Measurements from ENCODE around the gene PFKFB1.

PFKFB1 gene

DNA sequence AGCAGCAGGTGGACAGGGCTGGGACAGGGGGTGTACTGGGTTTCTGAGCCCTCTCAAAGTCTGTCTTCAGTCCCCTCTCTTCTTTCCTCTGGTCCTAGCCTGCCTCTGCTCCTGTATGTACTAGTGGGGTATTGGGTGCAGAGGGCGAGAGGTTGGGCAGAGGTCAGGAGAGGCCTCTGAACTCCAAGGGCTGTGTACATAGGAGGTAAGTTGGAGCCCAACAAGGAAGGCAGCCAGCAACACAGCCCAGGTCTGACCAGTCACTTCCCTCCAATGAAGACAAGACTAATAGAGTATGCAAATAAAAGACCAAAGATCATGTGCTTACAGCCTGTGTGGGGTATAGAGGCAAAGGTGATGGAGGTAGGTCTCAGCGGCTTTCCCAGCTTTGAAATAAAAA, at the start of gene PFKFB1:
Gene PFKFB1 (minus strand): TSS at position 90 of the 400 bp plus-strand sequence. CDS start 181 bp downstream, outside the sequence.
- DNase-seq, result no peak

DNA sequence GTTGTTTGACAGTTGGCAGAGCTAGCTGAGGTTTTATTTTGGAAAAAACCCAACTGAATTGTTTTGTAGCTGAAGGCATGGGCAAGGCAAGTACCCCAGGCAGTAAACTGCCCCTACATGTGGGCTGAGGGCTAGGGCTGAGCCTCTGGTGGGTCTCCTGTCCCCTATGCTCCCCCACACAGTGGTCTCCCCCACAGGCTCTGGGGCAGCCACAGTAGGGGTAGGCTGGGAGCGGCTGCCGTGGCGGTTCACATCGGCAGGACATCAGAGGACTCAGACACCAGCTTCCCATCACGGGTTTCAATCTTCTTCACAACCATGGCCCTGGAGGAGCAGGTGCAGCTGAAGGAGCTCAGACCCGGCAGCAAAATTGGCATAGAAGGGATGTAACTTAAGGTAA, 47.5 kb upstream of the PFKFB1 start:
- no peak for DNase-seq

DNA sequence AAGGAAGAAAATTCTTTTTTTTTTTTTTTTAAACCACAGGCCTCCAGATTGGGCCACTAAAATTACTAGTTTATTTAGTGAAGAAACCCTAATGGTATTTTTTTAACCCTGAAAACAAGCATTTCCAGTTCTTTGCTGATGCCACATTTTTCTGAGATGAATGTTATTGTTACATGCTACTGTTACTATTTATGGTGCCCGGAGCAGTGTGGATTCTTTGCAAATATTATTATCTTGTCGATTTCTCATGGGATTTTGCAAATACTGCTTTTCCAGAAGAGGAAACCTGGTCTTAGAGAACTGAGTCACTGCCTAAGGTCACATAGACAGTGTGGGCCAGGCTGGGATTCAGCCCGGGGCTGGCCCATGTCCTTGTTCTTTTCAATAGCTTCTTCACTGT, 45.5 kb upstream of the PFKFB1 start:
- no peak for DNase-seq

DNA sequence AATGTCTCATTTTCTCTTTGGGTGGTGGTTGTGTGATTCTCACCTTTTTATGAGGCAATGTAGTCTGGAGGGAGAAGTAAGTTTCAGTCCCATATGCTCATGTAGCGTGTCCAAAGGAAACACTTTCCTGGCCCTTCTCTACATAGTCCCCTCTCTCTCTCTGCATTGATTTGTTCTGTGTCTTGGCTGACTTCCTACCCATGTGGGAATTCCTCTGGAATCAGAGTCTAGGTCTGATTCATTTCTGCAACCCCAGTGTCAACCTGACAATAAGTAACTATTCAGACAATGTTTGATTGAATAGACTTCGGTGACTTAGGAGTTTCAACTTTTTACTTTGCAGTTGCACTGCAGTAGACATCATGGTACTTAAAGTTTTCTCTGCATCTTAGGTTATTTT, 39.4 kb upstream of the PFKFB1 start:
- DNase-seq, result no peak

DNA sequence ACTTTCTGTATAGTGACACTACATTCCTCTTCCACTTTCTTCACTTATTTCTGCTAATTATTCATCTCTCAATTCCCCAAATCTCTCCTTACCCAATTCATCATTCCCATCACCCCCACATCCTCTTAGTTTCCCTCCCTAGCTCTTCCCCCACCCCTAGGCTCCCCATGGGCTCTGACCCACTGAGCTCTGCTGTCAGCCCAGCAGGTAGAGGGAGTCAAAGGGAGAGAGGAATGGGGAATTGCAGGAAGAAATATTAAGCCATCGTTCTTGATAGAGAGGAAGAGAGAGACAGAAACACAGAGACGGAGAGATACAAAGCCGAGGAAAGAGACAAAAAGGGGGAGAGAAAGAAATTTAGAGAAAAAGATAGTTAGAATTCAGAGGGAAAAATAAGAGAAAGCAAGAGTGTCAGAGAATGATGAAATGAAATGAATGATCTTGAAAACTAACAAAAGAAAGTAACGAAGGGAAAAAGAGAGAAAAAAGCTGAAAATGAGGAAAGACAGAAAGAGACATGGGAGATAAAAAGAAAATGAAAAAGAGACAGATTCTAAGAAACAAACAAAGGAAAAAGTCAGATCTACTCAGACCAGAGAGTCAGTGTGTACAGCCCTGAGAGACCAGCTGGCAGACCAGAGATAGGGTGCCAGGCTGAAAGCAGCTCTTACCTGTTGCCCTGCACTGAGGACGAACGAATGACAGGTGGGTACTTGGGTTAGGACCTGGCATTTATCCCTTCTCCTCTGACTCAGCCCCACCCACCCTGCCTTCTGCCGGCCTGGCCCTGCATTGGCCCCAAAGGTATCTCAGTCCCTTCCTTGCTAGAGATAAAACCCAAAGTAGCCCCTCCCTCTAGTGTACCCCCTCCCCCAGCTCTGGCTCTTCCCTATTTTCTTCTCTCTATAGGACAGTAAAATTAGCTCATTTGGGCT, 36.5 kb upstream of the PFKFB1 start, which contains the start of gene ALAS2:
Gene ALAS2 (minus strand): TSS at position 707 of the 935 bp plus-strand sequence. CDS start 4,977 bp downstream, outside the sequence.
- DNase-seq, result no peak

DNA sequence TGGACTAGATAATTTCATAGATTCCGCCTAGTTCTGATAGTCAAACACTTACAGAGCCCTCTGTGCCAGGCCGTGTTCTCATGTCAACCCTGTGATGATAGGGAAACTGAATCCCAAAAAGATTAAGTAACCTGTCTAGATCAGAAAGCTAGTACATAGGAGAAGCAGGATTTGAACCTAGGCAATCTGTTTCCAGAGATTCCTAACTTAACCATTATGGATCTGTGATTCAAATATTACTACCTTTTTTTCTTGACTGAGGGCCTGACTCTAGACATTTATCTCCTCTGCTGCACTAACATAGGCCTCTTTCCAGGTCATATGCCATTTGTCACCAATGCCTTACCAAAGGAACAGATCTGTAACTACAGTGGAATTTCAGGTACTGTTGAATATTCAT, 35.3 kb upstream of the PFKFB1 start:
- no peak for DNase-seq

DNA sequence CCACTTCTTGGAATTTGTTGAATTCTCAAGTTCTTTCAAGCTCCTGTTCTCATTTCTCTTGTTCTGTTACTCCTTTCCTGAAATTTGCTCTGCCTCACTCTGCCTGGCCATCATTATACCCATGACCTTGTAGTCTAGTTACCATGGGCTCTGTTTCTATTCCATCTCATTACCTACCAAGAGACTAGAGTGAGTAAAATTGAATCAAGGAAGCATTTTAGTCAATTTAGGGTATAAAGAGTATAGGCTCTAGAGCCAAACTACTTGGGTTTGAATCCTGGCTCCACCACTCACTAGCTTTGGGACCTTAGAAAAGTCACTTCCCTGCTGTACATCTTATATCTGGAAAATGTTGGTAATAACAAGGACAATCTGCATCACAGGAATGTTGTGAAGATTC, 34.6 kb upstream of the PFKFB1 start:
- no peak for DNase-seq

DNA sequence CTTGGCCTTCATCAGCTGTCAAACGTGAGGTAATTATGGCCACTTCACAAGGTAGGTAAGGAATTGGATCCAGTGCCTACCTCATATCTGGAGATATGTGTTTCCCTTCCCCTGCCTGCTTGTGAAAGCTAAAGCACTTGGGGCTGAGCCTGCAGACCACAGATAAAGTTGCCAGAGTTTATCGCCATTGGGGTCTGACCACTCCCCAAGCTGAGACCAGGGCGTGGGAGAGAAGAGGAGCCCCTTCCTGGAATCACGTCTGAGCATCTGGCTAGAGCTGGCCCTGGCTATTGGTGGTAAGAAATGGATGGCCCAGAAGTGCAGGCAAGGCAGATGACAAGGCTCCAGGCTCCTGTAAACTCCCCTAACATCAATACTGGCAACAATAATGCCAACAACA, 34.1 kb upstream of the PFKFB1 start:
- DNase-seq, result no peak

DNA sequence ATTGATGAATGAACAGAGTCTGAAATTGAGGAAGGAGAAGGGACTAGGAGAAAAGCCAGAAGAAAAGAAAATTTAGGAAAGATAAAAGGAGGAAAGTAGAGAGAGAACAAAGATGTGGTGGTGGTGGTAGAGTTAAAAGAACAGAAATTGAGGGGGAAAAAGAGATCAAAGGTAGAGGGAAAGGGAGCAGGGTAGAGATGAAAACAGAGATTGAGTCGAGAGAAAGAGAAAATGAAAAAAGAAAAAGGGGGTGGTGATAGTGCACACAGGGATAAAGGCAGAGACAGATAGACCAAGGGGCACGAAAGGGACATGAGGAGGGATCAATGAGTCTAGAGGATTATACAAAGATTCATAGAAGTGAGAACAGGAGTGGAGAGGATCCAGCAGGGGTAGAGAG, 32.9 kb upstream of the PFKFB1 start:
- no peak for DNase-seq

DNA sequence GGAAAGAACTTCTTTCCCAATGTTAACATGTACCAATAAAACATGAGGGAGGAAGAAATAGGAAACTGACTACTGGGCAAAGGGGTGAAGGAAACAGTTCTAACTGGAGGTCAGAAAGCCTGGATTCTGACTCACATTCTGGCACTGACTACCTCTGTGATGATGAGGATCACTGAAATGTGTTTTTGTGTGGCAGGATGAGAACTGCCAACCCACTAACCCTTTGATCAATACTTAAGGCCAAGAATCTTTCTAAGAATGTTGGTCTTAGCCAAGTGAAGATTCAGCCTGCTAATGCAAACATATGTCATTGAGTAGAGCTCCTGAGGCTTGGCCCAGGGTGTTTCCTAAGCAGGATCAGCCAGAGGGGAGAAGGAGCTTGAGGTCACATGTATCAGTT, 32.2 kb upstream of the PFKFB1 start:
- DNase-seq, result no peak

DNA sequence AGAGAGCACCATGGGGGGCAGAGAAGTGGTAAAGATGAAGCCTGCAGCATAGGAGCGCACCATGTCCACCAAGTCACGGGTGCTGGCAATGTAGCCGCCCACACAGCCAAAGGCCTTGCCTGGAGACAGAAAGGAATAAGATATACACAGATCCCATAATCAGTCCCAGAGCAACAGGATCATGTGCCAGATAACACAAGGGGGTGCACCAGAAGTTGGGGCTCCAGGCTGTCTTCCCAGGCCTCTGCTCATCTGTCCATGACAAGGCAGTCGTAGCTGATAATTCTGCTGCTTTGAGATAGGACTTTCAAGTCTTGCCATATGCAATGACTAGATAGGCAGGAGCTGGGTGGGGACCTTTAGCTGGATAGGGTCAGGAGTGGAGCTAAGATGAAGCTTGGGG, 20.9 kb upstream of the PFKFB1 start:
- no peak for DNase-seq

DNA sequence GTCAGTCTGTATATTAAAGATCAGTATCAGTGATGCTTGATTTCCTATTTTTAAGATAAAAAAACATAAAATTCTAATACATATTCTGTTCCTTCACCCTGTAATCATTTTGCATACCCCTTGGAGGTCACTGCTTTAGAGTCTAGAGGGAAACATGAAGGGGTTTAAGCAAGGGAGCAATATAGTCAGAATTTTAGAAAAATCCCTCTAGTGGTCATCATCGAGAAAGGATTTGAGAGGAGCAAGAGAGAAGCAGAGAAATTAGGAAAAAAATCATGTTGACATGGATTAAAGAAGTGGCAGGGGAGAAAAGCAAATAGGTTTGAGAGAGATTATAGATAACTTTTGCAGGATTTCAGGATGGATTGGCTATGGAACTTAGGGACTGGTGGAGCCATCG, 17.3 kb upstream of the PFKFB1 start:
- DNase-seq, result no peak

DNA sequence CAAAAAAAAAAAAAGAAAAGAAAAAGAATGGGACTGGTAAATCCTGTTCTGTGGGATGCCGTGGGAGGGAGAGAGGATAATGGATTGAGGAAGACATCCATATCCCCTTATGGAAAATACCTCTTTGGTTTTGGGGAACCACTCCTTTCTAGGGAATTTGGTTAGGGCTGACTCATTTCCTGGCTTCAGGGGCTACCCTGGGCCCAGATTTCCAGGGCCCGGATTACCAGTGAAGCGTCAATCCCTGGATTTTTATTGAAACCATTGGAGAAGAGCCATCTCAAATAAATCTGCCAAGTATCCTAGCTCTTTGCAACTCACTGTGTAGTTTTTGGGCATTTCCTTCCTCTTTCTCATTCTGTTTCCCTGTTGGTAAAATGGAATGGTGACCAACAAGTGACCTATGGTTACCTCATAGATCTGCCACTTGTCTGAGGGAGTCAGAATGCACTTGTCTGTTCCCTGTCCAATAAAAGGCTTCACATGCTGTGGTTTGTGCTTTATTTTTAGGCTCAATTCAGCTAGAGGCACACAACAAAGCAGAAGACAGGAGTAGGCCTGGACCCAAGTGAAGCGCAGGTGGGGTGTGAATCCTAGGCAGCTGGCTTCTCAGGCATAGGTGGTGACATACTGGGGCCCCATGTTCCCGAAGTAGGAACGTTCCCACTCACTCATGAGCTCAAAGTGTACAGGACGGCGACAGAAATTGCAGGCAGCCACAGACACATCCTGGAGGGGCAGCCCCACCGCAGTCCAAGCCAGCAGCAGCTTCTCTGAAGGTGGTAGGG, 14.8 kb upstream of the PFKFB1 start:
- DNase-seq, result no peak

DNA sequence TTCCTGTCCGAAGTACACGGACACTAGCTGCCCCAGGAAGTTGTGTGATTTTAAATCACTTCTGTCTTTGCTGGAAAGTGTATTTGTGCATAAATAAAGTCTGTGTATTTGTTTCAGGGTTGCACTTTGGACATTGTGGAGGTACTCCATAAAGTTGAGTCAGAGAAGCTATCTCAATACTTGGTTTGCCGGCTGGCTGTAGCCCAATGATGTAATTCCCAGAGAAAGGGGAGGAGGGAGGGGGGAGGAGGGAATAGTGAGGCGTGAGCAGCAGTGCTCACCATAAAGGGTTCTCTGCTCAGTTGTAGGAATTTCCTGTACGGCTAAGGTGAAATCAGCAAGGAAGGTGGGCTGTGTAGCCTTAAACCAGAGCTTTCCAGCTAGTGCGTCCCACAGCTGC, 13.7 kb upstream of the PFKFB1 start:
- DNase-seq, result no peak

DNA sequence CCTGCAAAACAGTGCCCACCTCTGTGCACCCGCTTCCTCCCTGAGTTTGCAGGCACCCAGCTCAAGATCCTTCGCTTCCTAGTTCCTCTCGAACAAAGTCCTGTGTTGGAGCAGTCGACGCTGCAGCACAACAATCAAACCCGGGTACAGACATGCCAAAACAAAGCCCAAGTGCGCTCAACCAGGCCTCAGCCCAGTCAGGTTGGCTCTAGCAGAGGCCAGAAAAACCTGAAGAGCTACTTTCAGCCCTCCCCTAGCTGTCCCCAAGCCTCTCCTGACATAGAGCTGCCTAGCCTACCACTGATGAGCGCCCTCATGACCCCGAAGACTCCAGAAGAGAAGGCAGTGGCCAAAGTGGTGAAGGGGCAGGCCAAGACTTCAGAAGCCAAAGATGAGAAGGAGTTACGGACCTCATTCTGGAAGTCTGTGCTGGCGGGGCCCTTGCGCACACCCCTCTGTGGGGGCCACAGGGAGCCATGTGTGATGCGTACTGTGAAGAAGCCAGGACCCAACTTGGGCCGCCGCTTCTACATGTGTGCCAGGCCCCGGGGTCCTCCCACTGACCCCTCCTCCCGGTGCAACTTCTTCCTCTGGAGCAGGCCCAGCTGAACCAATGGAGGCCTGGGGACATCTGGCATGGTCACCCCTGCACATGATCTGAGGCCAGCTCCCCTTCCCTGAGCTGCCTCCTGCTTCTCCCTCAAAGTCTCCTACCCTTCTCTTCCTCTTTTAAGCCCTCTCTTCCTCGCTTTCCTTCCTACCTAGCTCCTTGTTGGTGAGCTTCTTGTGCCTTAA, 13.0 kb upstream of the PFKFB1 start:
- DNase-seq, result no peak

DNA sequence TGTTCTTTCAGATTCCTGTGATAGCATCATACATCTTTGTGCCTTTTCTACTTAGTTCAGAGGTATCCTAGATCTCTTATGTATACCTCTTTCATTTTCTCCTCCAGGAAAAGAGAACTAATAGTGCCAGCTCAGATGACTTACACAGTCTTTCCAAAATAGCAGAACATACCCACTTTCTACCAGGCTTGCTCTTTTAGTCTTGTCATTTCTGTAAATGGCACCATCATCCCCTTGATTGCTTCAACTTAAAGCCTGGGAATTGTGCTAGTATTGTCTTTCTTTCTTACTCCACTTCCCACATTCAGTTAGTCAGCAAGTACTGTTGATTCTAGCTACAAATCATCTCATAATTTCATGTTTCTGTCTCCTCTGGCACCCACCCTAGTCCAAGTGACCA, 11.3 kb upstream of the PFKFB1 start:
- no peak for DNase-seq

DNA sequence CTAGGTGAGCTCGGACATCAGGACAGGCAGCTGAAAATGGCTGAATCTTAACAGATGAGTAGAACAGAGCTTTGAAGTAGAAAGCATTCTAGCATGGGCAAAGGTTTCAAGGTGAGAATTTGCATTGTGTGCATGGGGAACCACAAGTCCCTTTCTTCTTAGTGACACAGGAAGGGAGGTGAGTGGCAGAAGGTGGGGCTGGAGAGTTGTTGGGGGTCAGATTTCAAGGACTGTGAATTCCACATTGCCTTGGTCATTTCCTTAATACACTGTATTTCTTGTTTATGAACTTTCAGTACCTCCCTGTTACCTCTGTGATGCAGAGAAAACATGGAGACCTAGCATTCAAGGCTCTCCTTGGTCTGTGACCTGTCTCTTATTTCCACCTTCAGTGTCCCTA, 10.2 kb upstream of the PFKFB1 start:
- no peak for DNase-seq

DNA sequence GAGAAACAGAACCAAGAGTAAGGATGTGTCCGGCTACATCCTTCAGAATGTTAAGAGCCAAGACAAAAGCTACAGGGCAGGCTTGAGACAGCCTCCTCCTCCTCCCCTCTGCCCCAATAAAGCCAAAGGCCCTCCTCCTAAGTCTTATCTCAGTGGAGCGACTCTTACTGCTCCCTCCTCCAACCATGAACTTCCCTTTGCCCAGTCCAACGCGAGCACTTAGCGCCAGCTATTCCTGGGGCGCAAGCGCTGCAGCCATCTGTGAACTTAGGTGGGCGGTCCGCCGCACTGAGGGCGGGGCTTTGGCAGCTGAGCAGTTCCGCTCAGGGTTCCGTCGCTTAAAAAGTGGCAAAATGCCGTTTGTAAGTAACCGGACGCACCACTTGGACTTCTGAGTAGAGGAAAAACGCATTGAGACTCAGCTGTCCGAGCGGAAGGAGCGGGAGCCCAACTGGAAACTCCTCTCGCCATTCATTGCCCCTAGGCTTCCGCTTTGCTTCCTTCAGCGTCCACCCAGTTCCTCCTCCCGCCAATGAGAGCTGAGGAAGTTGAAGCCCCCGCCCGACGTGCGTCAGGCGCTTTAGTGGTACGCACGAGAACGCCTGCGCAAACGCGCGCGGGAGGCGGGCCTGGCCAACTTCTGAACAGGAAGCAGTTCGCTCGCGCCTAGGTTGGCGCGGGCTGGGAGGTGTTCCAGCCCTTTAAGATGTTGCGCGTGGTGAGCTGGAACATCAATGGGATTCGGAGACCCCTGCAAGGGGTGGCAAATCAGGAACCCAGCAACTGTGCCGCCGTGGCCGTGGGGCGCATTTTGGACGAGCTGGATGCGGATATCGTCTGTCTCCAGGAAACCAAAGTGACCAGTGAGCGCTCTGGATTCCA, 6.0 kb upstream of the PFKFB1 start, which contains the start of gene APEX2:
Gene APEX2 (plus strand): TSS at position 647 of the 882 bp plus-strand sequence. CDS start 60 bp downstream, at position 707.
- peak; percentile 58 for DNase-seq

DNA sequence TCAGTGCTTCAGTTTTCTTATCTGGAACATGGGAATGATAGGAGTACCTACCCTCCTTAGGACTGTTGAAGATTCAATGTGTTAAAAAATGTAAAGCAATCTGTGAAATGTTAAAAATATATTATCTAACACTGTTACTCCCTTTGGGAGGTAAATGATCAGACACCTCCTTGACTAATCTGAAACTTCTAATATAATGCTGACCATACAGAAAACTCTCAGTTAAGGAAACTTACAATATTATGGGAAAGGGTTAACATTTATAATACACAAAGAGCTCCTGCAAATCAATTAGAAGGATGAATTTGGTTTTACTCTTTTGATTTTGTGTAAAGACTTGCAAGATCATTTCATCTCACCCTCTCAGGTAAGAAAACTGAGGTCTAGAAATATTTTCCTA, 1.6 kb upstream of the PFKFB1 start:
- DNase-seq, result no peak

DNA sequence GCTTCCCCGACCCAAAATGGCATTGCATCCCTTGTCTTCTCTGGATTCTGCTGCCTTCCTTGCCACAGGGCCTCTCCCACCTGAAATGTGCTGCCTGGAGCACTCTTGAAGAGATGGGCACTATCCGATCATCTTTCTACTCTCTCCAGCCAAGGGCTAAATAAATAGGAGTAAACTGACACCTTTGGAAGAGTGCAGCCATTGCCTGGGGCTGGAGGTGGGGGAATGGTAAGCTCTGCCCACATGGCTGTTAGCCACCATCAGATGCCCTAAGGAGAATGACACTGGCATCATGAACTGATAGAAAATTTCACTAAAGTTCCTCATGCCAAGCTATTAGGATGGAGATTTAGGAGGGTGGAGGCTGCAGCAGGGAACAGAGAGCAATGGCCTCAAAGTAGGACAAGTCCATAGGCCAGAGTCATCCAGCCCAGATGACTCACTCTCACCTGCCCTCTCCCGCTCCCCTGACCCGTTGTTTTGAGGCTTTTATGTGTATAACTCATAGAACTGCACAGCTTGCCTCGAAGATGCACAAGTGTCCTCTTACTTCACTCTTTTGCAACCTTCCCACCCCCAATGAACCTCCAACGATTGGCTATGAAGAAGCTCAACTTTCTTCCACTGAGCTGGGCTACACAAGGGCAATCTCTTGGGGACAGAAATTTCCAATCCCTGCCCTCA, 822 bp upstream of the PFKFB1 start:
- peak; percentile 13 for DNase-seq

DNA sequence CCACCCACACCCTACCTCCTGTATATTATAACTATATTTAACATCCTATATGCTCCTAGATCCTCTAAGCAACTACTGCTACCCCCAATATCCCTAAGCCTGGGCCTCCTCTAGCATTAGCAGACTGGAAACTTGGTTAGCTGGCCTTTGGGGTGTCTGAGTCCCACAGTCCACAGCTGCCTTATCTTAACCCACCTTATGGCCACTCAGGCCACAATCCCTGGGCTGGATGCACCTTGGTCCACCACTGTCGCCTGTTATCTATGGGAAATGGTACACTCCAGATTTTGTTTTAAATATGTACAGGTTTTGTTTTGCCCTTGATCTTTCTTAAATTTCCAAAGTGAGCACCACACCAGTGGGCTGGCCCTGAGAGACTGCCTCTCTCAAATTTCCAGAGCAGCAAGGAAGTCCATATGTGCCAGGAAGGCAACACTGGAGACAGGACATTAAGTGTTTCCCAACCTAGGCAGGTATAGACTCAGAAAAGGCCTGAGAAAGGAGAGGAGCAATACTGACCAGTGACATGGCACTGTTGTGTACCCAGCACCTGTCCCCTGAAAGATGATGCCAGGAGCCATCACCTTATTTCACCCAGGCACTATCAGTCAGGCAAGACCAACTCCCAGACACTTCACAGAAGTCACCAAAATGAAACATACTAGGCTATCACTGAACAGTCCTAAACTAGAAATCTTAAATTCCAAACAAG, 921 bp downstream of the PFKFB1 start:
- DNase-seq, result no peak

All from NCI-H2029 treated with DMSO at 0.1 percent for 48 hours (cell line).